Vagina (tissue), 2 donors: ENCODE results near the gene SLC16A10.

ENCODE experiments used
- CTCF ChIP-seq, 3 experiments: fragments of 450-650 bp in 2 of 3; fragments of 200-600 bp in 1 of 3; sonication (generic) in 1 of 3; IDR thresholded peaks; one replicate each; pipeline ENCODE4 v1.5.1; 2017 to 2019; ENCODE audit warnings: antibody characterized with exemption in 3 of 3, mild to moderate bottlenecking in 2 of 3, moderate library complexity in 2 of 3
- POLR2A ChIP-seq, 2 donors: fragments of 450-650 bp; IDR thresholded peaks; one replicate each; pipeline ENCODE4 v1.6.1; 2017; ENCODE audit warnings: antibody characterized with exemption in 2 of 2, mild to moderate bottlenecking in 2 of 2, moderate library complexity in 2 of 2
- POLR2AphosphoS5 ChIP-seq, 2 donors: sonication (generic); formaldehyde crosslinking; IDR thresholded peaks; one replicate each; pipeline ENCODE4 v1.9.0; 2017; ENCODE audit warnings: antibody characterized with exemption in 2 of 2, mild to moderate bottlenecking in 2 of 2, low read depth in 1 of 2; ENCODE audit not compliant: insufficient read depth in 1 of 2

GRCh38 chr6:111121789-111122350, 34.6 kb downstream of the SLC16A10 start:
- TF ChIP-seq CTCF (IDR thresholded peaks at IDR 0.05) (no peak), POLR2A (IDR thresholded peaks at IDR 0.05) (no peak), POLR2AphosphoS5 (IDR thresholded peaks at IDR 0.05; ENCODE audit: insufficient read depth in 1 of 2, low read depth in 1 of 2) (no peak)
